Muscle of back (tissue), 11 donors: ENCODE data around the gene SMIM35. TPM values are rescaled to one million over a fixed set of nuclear protein-coding genes. Genes with fewer than 3 reads are reported as not detected.
A peak's percentile ranks its signal among the peaks of the same experiment; 100 is the strongest.
"Not testable (repeated sequence)": the region's sequence is repeated elsewhere in the genome, so short reads cannot be mapped to it uniquely, and the experiment has no call there.

Experiments
- DNase-seq, 3 donors: peaks; one replicate each; pipeline versions ENCODE4 v3.0.0 to v3.0.0-alpha.2; 2013
- polyA plus RNA-seq, 10 donors: library from polyadenylated mRNA; unstranded; fragments of 120-200 nt; gene quantifications; one replicate each; pipeline ENCODE4 v1.2.1, GENCODE V29; 2013; ENCODE audit not compliant: insufficient read length in 10 of 10

SMIM35 gene
- polyA plus RNA-seq, 10 donors = 0.05 to 0.28 (median 0.17) TPM; not detected in 3

DNA sequence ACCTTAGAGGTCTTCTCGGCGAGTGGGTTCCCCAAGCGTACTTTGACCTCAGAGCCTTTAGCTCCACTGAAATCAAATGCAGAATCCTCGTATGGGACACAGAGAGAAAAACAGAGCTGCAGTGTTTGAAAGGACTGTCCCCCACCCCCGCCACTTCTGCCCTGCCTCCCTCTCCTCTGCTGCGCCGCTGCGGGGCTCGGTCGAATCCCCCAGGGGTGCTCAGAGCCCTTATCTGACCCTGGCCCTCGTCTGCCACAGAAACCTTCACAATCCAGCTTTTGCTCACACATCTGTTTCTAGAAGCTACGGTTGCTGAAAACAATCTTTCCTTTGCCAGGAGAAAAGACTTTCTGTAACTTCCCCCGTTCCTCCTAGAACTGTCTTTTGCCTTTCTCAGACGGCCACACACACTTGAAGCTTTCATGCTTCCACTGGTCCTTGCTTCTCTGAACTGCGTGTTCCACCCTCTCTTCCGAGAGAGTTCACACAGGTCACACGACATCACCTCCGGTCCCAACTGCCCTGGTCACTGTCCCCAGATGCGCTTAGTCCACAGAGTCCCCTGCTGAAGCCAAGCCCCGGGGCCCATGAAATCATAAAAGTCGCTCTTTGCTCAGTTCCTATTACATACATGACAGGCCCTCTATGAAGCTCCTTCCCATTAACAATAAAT lies 3.7 kb downstream of the SMIM35 start:
- DNase-seq = peak in 1 of 3 donors; percentile 29

DNA sequence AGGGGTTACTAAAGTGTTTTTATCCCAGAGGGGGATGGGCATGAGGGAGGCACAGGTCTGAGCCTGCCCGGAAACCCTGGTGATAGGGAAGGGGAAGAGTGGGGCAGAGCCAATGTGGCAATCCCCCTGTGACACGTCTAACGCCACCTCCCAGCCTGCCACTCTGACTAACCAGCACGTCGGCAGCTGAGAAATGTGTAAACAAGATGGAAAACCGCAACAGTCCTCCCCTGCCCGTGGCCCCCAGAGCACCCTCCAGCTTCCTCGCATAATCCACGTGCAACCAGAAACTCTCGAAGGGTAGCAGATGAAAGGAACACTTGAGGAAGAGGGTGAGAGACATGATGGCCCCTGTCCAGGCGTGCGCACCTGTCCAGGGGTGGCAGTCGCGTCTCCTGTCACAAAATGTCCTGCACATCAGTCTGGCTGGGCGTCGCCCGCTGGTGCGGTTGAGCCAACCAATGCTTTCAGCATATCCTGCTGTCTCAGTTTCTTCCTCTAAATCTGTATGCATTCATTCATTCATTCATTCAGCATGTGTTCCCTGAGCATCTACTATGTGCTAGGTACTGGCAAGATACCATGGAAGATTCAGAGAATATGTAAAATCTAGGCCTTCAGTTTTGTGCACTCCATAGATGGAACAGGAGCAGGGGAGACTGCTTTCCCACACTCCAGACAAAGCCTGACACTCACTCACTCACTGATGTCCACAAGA lies 5.4 kb downstream of the SMIM35 start:
- DNase-seq = no peak

DNA sequence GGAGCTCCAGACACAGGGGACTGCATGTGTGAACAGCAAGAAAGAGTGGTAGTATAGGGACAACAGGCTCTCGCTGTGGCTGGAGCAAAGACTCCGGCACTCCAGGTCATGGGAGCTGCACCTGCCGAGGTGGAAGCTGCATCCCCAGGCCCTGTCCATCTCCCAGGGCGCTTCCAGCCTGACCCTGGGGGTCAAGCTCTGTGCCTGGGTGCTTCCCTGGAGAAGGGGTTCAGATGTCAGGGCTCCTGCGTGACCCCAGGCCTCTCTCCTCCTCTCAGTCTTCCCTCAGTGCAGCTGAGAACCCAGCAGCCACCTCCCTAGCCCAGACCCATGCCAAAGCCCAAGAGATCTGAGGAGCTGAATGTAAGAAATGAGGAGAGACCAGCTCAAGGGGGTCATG lies 6.5 kb downstream of the SMIM35 start:
- no peak for DNase-seq

DNA sequence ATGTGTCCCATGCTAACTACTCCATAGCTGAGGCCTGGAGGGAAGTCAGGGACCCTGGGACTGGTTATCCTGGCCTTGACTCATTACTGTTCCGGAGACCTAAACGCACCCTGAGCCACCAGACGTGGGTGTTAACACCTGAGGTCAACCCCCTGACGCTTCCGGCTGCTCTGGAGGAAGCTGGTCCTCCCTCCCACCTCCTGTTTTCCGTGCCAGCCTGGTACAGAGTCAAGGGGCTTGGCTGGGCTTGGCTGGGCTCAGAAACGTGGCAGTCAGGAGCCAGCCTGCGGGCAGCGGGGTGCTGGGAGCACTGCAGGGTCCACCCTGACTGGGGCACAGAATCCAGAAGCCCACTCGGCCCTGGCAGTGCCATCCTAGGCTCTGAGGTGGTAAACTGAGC lies 7.3 kb downstream of the SMIM35 start:
- no peak for DNase-seq

DNA sequence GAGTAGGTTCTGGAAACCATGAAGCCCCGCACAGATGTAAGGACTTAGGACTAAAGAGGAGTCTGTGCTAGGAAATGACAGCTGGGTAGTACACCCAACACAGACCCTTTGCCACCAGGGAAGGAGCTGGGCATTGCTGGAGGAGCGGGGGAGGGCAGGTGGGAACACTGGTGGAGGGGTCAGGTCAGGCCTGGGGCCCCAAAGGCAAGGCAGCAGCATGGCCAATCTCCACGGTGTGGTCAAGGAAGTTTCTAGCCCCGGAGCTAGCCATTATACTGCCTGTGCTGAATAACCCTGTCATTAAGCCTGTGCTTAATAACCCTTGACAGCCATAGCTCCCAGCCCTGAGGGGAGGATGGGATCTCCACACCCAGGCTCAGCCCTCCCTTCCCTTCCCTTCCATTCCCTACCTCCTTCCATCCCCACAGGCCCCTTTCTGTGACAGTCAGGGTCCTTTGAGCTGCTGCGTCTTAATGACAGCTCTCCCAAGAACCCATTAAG lies 7.8 kb downstream of the SMIM35 start:
- no peak for DNase-seq

DNA sequence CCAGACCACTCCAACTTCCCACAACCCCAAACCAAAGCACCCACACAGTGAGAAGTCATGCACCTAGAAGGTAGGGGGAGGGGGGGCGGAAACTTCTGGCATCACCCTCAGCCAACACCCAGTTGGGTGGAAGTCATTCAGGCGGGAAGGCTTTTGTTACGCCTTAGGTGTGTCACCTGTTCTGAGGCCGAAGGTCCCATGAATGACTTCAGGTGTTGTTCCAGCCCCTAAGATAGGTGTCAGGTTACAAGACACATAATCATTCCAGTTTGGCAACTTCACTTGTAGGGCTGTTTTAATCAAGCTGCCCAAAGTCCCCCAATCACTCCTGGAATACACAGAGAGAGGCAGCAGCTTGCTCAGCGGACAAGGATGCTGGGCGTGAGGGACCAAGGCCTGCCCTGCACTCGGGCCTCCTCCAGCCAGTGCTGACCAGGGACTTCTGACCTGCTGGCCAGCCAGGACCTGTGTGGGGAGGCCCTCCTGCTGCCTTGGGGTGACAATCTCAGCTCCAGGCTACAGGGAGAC lies 9.9 kb downstream of the SMIM35 start, which contains the start of gene TMPRSS4:
Gene TMPRSS4, plus strand, starts transcription at position 325 of the 528 bp plus-strand sequence. CDS start 225 bp downstream, outside the sequence.
- no peak for DNase-seq

DNA sequence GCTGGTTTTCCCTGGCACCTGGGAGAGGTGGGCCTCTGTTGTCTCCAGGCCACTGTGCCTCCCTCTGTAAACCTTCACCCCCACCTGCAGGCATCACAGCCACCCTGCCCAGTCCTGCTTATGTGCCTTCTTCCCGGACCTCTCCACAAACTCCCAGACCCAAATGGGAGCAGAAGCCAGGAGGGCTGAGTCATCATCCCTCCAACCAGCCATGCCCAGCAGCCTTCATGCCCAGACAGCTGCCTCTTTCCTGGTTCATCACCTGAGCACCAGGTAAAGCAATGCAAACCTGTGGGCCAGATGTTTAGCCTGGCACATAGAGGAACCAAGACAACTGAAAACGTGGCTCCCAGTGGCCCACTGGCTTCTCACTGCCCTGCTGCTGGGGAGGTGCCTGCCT lies 12.0 kb downstream of the SMIM35 start:
- no peak for DNase-seq

DNA sequence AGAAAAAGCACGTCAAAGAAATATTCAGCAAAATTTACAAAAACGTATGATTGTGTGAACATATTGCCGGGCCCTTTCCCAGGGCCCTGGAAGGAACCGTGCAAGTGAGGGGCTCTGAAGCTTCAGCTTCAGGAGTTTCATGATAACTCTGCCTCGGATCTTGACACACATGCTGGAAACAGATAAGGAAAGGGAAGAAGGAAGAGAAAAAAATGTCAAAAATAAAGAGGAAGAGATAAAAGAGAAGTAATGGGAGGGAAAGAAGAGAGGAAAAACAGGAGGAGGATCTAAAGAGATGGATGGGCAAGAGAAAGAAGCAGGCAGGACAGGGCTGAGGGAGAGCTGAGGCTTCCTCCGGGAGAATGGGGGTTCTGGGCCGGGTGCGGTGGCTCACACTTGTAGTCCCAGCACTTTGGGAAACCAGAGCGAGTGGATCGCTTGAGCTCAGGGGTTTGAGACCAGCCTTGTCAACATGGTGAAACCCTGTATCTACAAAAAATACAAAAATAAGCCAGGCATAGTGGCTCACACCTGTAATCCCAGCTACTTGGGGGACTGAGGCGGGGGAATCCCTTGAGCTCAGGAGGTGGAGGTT lies 12.6 kb downstream of the SMIM35 start:
- DNase-seq = no peak

DNA sequence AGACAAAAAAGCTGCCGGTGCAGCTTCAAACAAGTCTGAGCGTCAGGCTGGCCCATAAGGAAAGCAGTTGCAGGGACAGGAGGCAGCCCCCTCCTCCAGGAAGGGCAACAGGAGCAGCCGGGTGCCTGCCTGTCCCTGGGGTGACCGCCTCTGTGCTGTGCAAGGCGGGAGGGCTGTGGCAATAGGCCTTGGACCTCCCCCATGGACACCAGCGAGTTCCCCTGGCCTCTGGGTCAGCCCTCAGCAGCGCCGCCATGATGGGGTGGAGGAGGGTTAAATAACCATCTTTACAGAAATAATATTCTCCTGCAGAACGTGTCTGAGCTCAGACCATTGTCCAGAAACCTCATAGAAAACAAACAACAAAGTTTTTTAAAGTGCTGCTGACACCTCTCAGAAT lies 13.2 kb downstream of the SMIM35 start:
- DNase-seq = no peak

DNA sequence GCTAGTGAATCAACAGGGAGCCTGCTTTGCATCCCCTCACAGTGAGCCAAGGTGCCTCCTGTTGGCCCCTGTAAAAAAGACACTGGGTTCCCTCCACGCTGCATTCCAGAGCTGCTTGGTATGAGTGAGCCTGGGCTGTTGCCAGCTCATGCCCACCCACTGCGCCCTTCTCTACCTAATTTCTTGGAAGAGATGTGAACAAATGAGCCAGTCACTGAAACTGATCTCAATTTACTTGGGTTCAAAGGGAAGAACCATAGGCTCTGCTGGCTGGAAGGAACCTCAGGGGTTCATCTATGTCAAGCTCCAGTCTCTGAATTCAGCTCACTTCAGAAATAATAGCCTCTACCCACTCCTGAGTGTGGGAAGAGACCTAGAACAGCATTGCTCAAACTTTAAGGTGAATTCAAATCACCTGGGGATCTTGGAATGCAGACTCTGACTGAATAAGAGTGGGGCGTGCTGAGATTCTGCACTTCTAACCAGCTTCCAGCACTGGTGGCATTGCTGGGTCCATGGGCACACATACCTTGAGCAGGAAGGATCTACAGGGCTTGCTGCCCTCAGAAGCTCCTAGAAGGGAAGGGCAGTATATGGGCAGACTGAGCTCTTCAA lies 15.2 kb downstream of the SMIM35 start:
- no peak for DNase-seq

DNA sequence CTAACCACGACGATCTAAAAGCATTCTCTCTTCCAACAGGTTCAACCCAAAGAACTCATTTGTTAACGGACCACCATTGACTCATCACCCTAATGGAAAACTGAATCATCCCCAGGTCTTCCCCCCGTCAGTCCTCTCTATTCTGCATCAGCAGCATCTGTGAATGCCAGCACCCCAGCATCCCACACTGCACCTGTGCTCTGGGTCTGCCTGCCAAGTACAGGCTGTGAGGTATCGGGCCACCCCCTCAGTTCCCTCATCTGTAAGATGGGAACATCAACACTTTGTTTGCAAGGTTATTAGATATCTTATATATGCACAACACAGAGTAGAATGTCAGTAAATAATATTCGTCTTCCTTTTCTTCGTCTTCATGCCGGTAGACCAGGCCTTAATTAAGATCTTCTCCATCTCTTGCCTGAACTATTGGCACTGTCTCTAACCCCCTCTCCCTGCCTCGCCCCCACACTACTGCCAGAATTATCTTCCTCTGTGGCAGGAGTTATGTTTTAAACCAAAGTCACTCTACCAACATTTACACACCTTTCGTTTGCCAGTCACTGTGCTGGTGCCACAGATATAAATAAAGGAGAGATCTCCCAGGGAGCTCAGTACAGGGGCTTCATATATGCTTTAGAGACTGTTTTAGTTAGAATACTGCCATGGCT lies 17.7 kb downstream of the SMIM35 start:
- DNase-seq = no peak

DNA sequence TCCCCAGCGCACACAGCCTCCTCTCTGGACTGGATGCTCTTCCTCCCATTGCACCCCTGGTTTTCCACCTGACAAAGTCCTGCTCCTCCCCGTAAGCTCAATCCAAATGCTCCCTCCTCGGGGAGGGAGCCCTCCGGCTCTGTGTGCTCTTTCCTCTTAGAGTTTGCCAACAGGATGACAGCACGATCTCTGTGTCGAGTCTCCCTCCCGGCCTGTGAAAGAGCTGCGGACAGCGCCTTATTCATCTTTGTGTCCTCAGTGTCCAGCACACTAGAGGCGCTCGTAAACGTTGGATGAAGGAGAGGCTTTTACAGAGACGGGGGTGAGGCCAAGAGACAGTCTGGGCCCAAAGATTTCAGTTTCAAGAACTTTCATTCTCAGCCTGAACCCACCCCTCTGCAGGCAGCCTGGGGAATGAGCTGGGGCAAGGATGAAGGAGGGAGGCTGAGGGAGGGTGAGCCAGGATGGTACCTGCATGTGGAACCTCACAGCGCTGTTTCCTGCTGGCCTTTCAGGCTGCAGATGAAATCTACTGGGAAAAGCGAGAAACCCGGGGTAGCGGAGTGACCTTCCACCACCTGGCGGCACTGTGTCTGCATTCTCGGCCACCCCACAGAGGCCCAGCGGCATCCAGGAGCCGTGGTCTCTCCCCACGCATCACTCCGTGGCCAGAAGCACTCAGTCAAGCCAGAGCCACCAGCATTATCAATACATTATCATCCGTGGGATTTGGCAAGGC lies 18.4 kb downstream of the SMIM35 start:
- peak in 1 of 3 donors; percentile 49 for DNase-seq

DNA sequence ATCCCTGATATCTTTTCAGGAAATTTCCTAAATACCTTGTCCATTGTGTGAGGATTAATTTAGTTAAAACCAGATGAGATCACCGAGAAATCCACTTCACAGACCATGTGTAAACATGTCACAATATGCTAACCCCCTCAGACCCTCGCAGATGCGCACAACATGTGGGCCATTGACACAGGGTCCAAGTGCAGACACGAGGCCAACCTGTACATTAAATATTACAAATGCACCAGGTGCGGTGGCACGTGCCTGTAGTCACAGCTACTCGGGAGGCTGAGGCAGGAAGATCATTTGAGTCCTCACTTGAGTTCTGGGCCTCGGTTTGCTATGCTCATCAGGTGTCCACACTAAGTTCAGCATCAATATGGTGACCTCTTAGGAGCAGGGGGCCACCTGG lies 19.8 kb downstream of the SMIM35 start:
- no peak for DNase-seq

DNA sequence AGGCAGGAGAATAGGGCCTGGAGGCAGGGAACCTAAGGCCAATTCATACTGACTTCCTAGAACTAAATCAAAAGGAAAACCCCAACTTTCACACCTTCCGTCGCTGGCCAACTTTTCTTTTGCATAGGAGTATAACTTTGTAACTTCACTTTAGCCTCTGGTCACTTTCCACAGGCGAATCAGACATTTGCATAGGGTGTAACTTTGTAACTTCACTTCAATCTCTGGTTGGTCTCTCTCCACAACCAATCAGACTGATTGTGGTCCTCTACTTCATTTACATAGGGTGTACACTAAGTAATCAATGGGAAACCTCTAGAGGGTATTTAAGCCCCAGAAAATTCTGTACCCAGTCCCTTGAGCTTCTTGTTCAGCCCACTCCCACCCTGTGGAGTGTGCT lies 21.4 kb downstream of the SMIM35 start:
- DNase-seq = no peak

DNA sequence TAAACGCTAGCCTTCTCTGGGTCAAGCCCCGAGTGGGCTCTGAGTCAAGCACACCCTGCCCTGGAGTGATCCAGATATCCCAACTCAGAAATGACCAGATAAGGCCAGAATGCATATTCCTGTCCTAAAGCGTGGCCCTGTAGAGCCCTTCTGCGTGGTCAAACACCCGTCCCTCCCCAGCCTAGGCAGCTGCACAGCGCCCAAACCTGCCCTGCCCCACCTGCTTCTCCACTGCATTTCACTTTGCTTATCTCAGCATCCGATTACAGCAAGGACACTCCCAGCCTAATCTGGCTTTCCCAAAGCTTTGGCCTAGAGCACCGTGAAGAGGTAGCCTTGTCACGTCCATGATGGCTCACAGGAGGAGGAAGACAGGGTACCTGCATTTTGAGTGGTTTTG lies 21.8 kb downstream of the SMIM35 start:
- no peak for DNase-seq

DNA sequence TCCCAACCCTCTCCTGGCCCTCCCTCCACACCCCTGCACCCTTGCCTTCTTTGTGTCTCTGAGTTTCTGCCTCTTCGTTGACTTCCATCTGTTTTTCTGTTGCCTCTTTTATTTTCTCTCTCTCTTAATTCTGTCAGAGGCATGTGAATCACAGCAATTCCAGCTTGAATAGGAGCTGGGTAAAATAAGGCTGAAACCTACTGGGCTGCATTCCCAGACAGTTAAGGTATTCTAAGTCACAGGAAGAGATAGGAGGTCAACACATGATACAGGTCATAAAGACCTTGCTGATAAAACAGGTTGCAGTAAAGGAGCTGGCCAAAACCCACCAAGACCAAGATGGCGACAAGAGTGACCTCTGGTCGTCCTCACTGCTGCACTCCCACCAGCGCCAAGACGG lies 24.1 kb downstream of the SMIM35 start:
- DNase-seq = not testable (repeated sequence)

DNA sequence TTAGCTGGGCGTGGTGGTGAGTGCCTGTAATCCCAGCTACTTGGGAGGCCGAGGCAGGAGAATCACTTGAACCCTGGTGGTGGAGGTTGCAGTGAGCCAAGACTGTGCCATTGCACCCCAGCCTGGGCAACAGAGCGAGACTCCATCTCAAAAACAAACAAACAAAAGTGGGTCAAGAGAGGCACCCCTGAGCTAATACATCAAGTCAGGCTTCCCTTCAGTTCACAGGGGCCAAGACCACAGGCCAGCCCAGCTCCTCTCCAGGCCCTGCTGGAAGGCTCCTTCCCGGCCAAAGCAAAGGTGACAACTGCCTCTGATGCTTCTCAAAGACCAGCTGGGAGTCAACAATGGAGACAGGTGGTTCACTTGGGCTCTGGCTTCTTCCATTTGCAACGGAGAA lies 24.6 kb downstream of the SMIM35 start:
- DNase-seq = not testable (repeated sequence)

DNA sequence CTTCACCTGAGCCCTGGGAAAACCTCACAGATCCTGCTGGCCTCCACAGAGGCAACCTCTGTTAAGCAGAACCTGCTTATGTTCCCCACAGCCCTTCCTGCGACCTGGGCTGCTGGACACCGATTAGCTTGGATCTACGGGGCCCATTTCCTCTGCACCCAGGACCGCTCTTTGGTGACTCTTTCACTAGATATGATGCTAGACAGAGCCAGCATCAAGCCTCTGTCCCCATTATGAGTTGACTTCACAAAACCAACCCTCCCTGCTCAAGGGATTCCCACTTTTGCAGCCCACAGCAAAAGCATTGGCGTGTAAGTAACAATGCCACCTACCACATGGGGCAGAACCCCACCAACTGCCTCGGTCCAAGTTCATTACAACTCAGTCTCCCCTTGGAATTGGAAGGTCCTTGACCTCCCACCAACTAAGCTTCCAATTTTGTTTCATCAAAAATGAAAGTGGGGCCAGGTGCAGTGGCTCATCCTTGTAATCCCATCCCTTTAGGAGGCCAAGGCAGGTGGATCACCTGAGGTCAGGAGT lies 25.1 kb downstream of the SMIM35 start:
- DNase-seq = no peak

DNA sequence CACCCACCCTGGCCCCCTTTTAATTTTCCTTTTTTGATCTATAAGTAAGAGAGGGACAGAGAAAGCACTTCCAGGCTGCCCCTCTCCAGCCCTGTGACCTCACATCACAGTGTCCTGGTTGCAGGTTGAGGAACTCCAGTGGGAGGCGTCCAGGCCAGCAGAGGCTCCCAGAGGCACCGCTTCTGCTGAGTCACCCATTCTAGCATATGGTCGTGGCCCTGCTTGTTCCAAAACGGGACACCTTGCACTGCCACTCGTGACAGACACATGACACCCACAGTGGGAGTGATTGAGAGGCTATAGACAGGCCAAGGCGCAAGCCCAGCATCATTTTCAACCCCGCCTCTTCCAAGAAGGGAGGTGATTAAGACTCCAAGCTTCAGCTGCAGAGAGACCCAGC lies 25.9 kb downstream of the SMIM35 start:
- DNase-seq = peak in 1 of 3 donors; percentile 21

DNA sequence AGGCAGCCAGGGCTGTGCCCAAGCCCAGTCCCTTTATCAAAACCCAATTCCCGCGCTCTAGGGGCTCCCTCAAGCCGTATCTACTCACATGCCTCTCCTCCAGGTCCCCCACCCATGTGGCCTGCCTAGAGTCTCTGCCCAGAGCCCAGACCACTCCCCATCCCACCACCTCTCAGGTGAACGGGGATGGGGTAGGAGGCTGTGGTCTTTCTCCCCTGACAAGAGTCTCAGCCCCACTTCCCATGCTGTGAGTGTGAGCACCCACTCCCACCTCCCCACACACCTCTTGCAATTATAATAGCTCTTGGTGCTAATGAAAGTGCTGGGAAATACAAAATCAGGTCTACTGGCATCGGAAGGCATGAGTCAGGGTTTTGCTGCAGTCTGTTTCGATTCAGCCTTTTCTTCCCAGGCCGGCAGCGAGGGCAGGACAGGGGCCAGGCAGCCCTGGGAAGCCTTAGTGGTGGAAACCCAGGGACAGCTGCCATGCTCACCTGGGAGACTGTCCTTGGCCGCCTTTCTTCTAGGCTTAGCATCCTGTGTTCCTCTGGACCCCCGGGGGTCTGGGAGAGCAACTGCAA lies 26.6 kb downstream of the SMIM35 start:
- DNase-seq = no peak
